HepG2 (cell line): ENCODE data around the gene COPZ2. TPM values are rescaled to one million over a fixed set of nuclear protein-coding genes. Genes with fewer than 3 reads are reported as not detected.

ENCODE experiments used
- EEA1 ChIP-seq: sonication (generic); formaldehyde crosslinking; IDR thresholded peaks from 2 replicates; pipeline ENCODE4 v1.5.1; 2020; ENCODE audit warnings: mild to moderate bottlenecking, missing genetic modification reagents, borderline replicate concordance
- ELF3 ChIP-seq: IDR thresholded peaks from 2 replicates; pipeline ENCODE4 v1.6.1; 2016; ENCODE audit warnings: missing genetic modification reagents, missing compliant biosample characterization
- FOSL1 ChIP-seq: sonication (generic); formaldehyde crosslinking; IDR thresholded peaks from 2 replicates; pipeline ENCODE4 v1.9.0; 2021; ENCODE audit warnings: missing genetic modification reagents, borderline replicate concordance
- FOXP1 ChIP-seq, 2 experiments: fragments of 450-650 bp in 1 of 2; IDR thresholded peaks; 2 replicates each; pipeline ENCODE4 v1.6.1; 2017 to 2018; ENCODE audit warnings: antibody characterized with exemption in 1 of 2
- GLI4 ChIP-seq: sonication (generic); formaldehyde crosslinking; IDR thresholded peaks from 2 replicates; pipeline ENCODE4 v1.5.1; 2020; ENCODE audit warnings: missing genetic modification reagents, mild to moderate bottlenecking, moderate library complexity, borderline replicate concordance
- NFRKB ChIP-seq: fragments of 450-650 bp; IDR thresholded peaks from 2 replicates; pipeline ENCODE4 v1.6.1; 2017
- NR2F2 ChIP-seq: IDR thresholded peaks from 2 replicates; pipeline ENCODE4 v1.6.1; 2012; ENCODE audit warnings: low read depth, inconsistent platforms, borderline replicate concordance
- SRSF4 ChIP-seq: fragments of 200-400 bp; formaldehyde crosslinking; IDR thresholded peaks from one replicate; pipeline ENCODE4 v1.6.1; 2018; ENCODE audit warnings: mild to moderate bottlenecking, low read depth, low read length, moderate library complexity; ENCODE audit not compliant: poor library complexity, severe bottlenecking
- SRSF9 ChIP-seq: fragments of 200-400 bp; formaldehyde crosslinking; IDR thresholded peaks from 2 replicates; pipeline ENCODE4 v1.6.1; 2018; ENCODE audit warnings: borderline replicate concordance, mild to moderate bottlenecking, low read depth, low read length; ENCODE audit not compliant: insufficient read depth, poor library complexity, severe bottlenecking
- YY1 ChIP-seq: IDR thresholded peaks from 2 replicates; pipeline ENCODE4 v1.6.1; 2011; ENCODE audit warnings: low read length, low read depth, moderate library complexity, mild to moderate bottlenecking; ENCODE audit not compliant: insufficient read depth, insufficient replicate concordance
- ZNF33B ChIP-seq: sonication (generic); formaldehyde crosslinking; IDR thresholded peaks from 2 replicates; pipeline ENCODE4 v1.5.1; 2020; ENCODE audit warnings: mild to moderate bottlenecking, missing genetic modification reagents
- ZNF543 ChIP-seq: sonication (generic); formaldehyde crosslinking; IDR thresholded peaks from 2 replicates; pipeline ENCODE4 v1.4.0; 2020; ENCODE audit warnings: mild to moderate bottlenecking, missing genetic modification reagents
- ZNF547 ChIP-seq: sonication (generic); formaldehyde crosslinking; IDR thresholded peaks from 2 replicates; pipeline ENCODE4 v1.5.1; 2020; ENCODE audit warnings: mild to moderate bottlenecking, missing genetic modification reagents
- ZNF569 ChIP-seq: sonication (generic); formaldehyde crosslinking; IDR thresholded peaks from 2 replicates; pipeline ENCODE4 v1.5.0; 2020; ENCODE audit warnings: mild to moderate bottlenecking, missing genetic modification reagents, moderate library complexity, borderline replicate concordance
- ZNF720 ChIP-seq: sonication (generic); formaldehyde crosslinking; IDR thresholded peaks from 2 replicates; pipeline ENCODE4 v1.4.0; 2020; ENCODE audit warnings: missing genetic modification reagents
- ZNF766 ChIP-seq: sonication (generic); formaldehyde crosslinking; IDR thresholded peaks from 2 replicates; pipeline ENCODE4 v1.5.0; 2020; ENCODE audit warnings: missing genetic modification reagents, borderline replicate concordance
- ZNF816 ChIP-seq: sonication (generic); formaldehyde crosslinking; IDR thresholded peaks from 2 replicates; pipeline ENCODE4 v1.8.0; 2022; ENCODE audit warnings: missing genetic modification reagents, mild to moderate bottlenecking, borderline replicate concordance
- polyA plus RNA-seq, 8 experiments: library from polyadenylated mRNA; depleted of rRNA in 3 of 8; stranded (reverse) in 7 of 8; unstranded in 1 of 8; fragments of >200 nt; fragmentation: Illumina TruSeq in 4 of 8; extraction: Trizol in 4 of 8; gene quantifications; 2 replicates each; pipeline versions ENCODE4 v1.2.1 to v1.2.3, GENCODE V29; 2011 to 2016; ENCODE audit warnings: low read depth in 4 of 8, missing spikeins in 1 of 8, mixed read lengths in 1 of 8; ENCODE audit not compliant: insufficient read depth in 1 of 8
- total RNA-seq, 5 experiments: library from RNA; depleted of rRNA; stranded (reverse); fragments of >200 nt; fragmentation: Illumina TruSeq; extraction: Trizol; gene quantifications; 2 replicates each; pipeline ENCODE4 v1.2.3, GENCODE V29; 2016; ENCODE audit warnings: low read depth in 1 of 5
- TF ChIP-seq, protein P1 (sequence below): sonication (generic); formaldehyde crosslinking; IDR thresholded peaks from 2 replicates; pipeline ENCODE4 v1.4.0; 2020; ENCODE audit warnings: missing genetic modification reagents, borderline replicate concordance
- TF ChIP-seq, protein P2 (sequence below): sonication (generic); formaldehyde crosslinking; IDR thresholded peaks from 2 replicates; pipeline ENCODE4 v1.8.0; 2022; ENCODE audit warnings: mild to moderate bottlenecking, missing genetic modification reagents; ENCODE audit not compliant: insufficient replicate concordance
- TF ChIP-seq, protein P3 (sequence below): sonication (generic); formaldehyde crosslinking; IDR thresholded peaks from 2 replicates; pipeline ENCODE4 v1.5.1; 2020; ENCODE audit warnings: missing genetic modification reagents, mild to moderate bottlenecking, borderline replicate concordance
- TF ChIP-seq, protein P4 (sequence below): sonication (generic); formaldehyde crosslinking; IDR thresholded peaks from 2 replicates; pipeline ENCODE4 v1.8.0; 2022; ENCODE audit warnings: low read depth, missing genetic modification reagents

COPZ2 gene
- total and polyA plus RNA-seq, 2 of the 13 experiments (the other 11 are each of a cell fraction or from before 2014, with no cell fraction given), result 0.61 to 1.5 TPM

DNA sequence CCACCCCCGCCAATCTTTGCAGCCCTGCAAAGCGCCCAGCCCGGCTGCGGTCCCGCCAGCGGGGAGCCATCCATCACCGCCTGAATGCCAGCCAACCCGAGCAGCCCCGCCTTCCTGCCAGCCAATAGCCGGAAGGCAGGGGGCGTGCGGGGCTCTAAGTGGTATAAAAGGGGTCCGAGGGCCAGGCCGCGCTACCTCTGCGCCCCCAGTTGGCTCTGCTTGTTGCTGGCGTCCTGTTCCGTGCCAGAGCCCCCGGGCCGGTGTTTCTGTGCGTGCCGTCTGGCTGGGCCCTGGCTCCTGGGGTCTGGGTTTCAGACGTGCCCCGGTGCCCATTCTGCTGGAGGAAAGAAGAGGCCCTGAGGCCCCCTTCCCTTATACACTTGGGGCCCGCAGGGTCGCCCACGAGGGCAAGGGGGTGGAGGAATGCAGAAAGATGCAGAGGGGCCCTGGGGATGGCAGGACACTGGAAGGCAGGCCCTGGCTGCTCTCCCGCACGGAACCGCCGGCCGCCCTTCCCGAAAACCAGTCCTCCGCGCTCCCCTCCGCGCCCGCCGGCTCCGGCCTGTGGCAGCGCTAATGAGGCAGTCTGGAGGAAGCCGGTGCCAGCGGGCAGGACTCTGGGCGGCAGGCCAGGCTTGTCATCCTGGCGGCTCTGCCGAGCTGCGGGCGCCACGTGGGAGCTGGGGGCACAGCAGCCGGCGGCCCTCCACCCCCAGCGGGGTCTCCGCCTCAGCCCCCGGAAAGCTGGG, 14.0 kb downstream of the COPZ2 start (continued):
- TF ChIP-seq, protein P1, sequence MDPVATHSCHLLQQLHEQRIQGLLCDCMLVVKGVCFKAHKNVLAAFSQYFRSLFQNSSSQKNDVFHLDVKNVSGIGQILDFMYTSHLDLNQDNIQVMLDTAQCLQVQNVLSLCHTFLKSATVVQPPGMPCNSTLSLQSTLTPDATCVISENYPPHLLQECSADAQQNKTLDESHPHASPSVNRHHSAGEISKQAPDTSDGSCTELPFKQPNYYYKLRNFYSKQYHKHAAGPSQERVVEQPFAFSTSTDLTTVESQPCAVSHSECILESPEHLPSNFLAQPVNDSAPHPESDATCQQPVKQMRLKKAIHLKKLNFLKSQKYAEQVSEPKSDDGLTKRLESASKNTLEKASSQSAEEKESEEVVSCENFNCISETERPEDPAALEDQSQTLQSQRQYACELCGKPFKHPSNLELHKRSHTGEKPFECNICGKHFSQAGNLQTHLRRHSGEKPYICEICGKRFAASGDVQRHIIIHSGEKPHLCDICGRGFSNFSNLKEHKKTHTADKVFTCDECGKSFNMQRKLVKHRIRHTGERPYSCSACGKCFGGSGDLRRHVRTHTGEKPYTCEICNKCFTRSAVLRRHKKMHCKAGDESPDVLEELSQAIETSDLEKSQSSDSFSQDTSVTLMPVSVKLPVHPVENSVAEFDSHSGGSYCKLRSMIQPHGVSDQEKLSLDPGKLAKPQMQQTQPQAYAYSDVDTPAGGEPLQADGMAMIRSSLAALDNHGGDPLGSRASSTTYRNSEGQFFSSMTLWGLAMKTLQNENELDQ (CRISPR knock-in tag), result no peak
- TF ChIP-seq ZNF547 (CRISPR knock-in tag), result 0 out of 2 replicates have a peak, but pooled peaks have one; percentile 14
- no peak for TF ChIP-seq FOSL1 (CRISPR knock-in tag)
- TF ChIP-seq EEA1 (CRISPR knock-in tag), result peak; percentile 47; the same call in 1 of the 2 replicates
- TF ChIP-seq ZNF569, result no peak
- no peak for TF ChIP-seq NR2F2
- no peak for TF ChIP-seq NFRKB
- no peak for TF ChIP-seq ZNF766 (CRISPR knock-in tag)
- TF ChIP-seq ZNF816 (CRISPR knock-in tag), result no peak
- TF ChIP-seq ZNF33B (CRISPR knock-in tag), result no peak
- TF ChIP-seq GLI4 (CRISPR knock-in tag), result no peak
- no peak for TF ChIP-seq SRSF4
- TF ChIP-seq, protein P2, sequence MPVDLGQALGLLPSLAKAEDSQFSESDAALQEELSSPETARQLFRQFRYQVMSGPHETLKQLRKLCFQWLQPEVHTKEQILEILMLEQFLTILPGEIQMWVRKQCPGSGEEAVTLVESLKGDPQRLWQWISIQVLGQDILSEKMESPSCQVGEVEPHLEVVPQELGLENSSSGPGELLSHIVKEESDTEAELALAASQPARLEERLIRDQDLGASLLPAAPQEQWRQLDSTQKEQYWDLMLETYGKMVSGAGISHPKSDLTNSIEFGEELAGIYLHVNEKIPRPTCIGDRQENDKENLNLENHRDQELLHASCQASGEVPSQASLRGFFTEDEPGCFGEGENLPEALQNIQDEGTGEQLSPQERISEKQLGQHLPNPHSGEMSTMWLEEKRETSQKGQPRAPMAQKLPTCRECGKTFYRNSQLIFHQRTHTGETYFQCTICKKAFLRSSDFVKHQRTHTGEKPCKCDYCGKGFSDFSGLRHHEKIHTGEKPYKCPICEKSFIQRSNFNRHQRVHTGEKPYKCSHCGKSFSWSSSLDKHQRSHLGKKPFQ (CRISPR knock-in tag), result peak; percentile 49
- TF ChIP-seq SRSF9, result no peak
- no peak for TF ChIP-seq ZNF720
- peak; percentile 72; the same call in 1 of the 2 replicates for TF ChIP-seq ZNF543 (CRISPR knock-in tag)
- TF ChIP-seq FOXP1 (IDR thresholded peaks at IDR 0.05), result no peak
- no peak for TF ChIP-seq FOXP1 (CRISPR knock-in tag; IDR thresholded peaks at IDR 0.05)
- TF ChIP-seq, protein P3, sequence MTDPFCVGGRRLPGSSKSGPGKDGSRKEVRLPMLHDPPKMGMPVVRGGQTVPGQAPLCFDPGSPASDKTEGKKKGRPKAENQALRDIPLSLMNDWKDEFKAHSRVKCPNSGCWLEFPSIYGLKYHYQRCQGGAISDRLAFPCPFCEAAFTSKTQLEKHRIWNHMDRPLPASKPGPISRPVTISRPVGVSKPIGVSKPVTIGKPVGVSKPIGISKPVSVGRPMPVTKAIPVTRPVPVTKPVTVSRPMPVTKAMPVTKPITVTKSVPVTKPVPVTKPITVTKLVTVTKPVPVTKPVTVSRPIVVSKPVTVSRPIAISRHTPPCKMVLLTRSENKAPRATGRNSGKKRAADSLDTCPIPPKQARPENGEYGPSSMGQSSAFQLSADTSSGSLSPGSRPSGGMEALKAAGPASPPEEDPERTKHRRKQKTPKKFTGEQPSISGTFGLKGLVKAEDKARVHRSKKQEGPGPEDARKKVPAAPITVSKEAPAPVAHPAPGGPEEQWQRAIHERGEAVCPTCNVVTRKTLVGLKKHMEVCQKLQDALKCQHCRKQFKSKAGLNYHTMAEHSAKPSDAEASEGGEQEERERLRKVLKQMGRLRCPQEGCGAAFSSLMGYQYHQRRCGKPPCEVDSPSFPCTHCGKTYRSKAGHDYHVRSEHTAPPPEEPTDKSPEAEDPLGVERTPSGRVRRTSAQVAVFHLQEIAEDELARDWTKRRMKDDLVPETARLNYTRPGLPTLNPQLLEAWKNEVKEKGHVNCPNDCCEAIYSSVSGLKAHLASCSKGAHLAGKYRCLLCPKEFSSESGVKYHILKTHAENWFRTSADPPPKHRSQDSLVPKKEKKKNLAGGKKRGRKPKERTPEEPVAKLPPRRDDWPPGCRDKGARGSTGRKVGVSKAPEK, result no peak
- TF ChIP-seq, protein P4, sequence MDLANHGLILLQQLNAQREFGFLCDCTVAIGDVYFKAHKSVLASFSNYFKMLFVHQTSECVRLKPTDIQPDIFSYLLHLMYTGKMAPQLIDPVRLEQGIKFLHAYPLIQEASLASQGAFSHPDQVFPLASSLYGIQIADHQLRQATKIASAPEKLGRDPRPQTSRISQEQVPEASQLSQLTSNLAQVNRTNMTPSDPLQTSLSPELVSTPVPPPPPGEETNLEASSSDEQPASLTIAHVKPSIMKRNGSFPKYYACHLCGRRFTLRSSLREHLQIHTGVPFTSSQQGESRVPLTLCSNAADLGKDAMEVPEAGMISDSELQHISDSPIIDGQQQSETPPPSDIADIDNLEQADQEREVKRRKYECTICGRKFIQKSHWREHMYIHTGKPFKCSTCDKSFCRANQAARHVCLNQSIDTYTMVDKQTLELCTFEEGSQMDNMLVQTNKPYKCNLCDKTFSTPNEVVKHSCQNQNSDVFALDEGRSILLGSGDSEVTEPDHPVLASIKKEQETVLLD (CRISPR knock-in tag), result no peak
- TF ChIP-seq YY1, result peak; percentile 31
- no peak for TF ChIP-seq ELF3 (CRISPR knock-in tag)
